HS-5 (cell line): ENCODE results near the gene LCE4A.
"Not testable (repeated sequence)": the region's sequence is repeated elsewhere in the genome, so short reads cannot be mapped to it uniquely, and the experiment has no call there.

Source experiments
- DNase-seq: peaks from one replicate; pipeline ENCODE4 v3.0.0-alpha.2; 2012; ENCODE audit warnings: low read depth

LCE4A gene

GRCh38 chr1:152707860-152708259 is at the start of gene LCE4A:
Gene LCE4A, plus strand, starts transcription at chr1:152708160. Its CDS starts 916 bp downstream, at chr1:152709076.
- no peak for DNase-seq

- DNase-seq: no peak
Observed at GRCh38 chr1:152658649-152659048, 49.3 kb upstream of the LCE4A start.

GRCh38 chr1:152663098-152663497 is 44.9 kb upstream of the LCE4A start, which contains the start of gene LCE2D:
Gene LCE2D, plus strand, starts transcription at chr1:152663380. Its CDS starts 726 bp downstream, at chr1:152664106.
- no peak for DNase-seq

GRCh38 chr1:152666171-152666570 is 41.8 kb upstream of the LCE4A start:
- DNase-seq: not testable (repeated sequence)

GRCh38 chr1:152667648-152668047 is 40.3 kb upstream of the LCE4A start:
- no peak for DNase-seq

- no peak for DNase-seq
Observed at GRCh38 chr1:152673016-152673415, 34.9 kb upstream of the LCE4A start.

GRCh38 chr1:152674983-152675382 is 33.0 kb upstream of the LCE4A start, which contains the start of gene LCE2C:
Gene LCE2C, plus strand, starts transcription at chr1:152675279. Its CDS starts 737 bp downstream, at chr1:152676016.
- DNase-seq: not testable (repeated sequence)

- no peak for DNase-seq
Observed at GRCh38 chr1:152679459-152679858, 28.5 kb upstream of the LCE4A start.

- no peak for DNase-seq
Observed at GRCh38 chr1:152681616-152682015, 26.3 kb upstream of the LCE4A start.

GRCh38 chr1:152683846-152684245 is 24.1 kb upstream of the LCE4A start:
- no peak for DNase-seq

- DNase-seq: not testable (repeated sequence)
Observed at GRCh38 chr1:152685823-152686222, 22.1 kb upstream of the LCE4A start, which contains the start of gene LCE2B. Gene LCE2B, plus strand, starts transcription at chr1:152686123. Its CDS starts 721 bp downstream, at chr1:152686844.

- peak; percentile 16 for DNase-seq
Observed at GRCh38 chr1:152697701-152698600, 10.0 kb upstream of the LCE4A start, which contains the start of gene LCE2A. Gene LCE2A, plus strand, starts transcription at chr1:152698345. Its CDS starts 557 bp downstream, at chr1:152698902.

- no peak for DNase-seq
Observed at GRCh38 chr1:152699746-152700145, 8.2 kb upstream of the LCE4A start.

- no peak for DNase-seq
Observed at GRCh38 chr1:152718238-152718637, 10.3 kb downstream of the LCE4A start.

GRCh38 chr1:152725261-152725660 is 17.3 kb downstream of the LCE4A start:
- no peak for DNase-seq

- DNase-seq: no peak
Observed at GRCh38 chr1:152728986-152729385, 21.0 kb downstream of the LCE4A start.

GRCh38 chr1:152735648-152736047 is 27.7 kb downstream of the LCE4A start:
- DNase-seq: no peak

GRCh38 chr1:152737997-152738396 is 30.0 kb downstream of the LCE4A start:
- no peak for DNase-seq

- no peak for DNase-seq
Observed at GRCh38 chr1:152739841-152740240, 31.9 kb downstream of the LCE4A start.

- no peak for DNase-seq
Observed at GRCh38 chr1:152741656-152742055, 33.7 kb downstream of the LCE4A start.

GRCh38 chr1:152743371-152744145 is 35.6 kb downstream of the LCE4A start:
- no peak for DNase-seq

- no peak for DNase-seq
Observed at GRCh38 chr1:152745289-152745704, 37.3 kb downstream of the LCE4A start.
